HUES64 (cell line): ENCODE measurements around the gene SLC13A3.

Source experiments
- H3K27ac ChIP-seq: 2 replicates; pipeline ENCODE4 v1.7.0; 2013; ENCODE audit warnings: low read depth, low read length, inconsistent platforms
- H3K27me3 ChIP-seq: 2 replicates; pipeline ENCODE4 v1.6.1; 2013; ENCODE audit warnings: mild to moderate bottlenecking, low read length; ENCODE audit not compliant: insufficient read depth
- H3K36me3 ChIP-seq: 2 replicates; pipeline ENCODE4 v1.6.1; 2013; ENCODE audit warnings: mild to moderate bottlenecking, low read length; ENCODE audit not compliant: insufficient read depth
- H3K4me1 ChIP-seq: 2 replicates; pipeline ENCODE4 v1.6.1; 2013; ENCODE audit warnings: mild to moderate bottlenecking, low read length, moderate library complexity; ENCODE audit not compliant: insufficient read depth
- H3K4me3 ChIP-seq: 2 replicates; pipeline ENCODE4 v1.5.1; 2013; ENCODE audit warnings: mild to moderate bottlenecking, low read length, moderate library complexity
- H3K9ac ChIP-seq: 2 replicates; pipeline ENCODE4 v1.6.1; 2013; ENCODE audit warnings: mild to moderate bottlenecking, low read depth, low read length
- H3K9me3 ChIP-seq: 2 replicates; pipeline ENCODE4 v1.6.1; 2013; ENCODE audit warnings: low read depth, low read length; ENCODE audit not compliant: insufficient read depth
- WGBS: fragments of 150-250, 120-280 bp; methylation state at CpG from one replicate; pipeline ENCODE4 v1.1.7; 2013; ENCODE audit warnings: missing lambda C conversion rate; 5-methylcytosine and 5-hydroxymethylcytosine counted together

Gene SLC13A3

DNA sequence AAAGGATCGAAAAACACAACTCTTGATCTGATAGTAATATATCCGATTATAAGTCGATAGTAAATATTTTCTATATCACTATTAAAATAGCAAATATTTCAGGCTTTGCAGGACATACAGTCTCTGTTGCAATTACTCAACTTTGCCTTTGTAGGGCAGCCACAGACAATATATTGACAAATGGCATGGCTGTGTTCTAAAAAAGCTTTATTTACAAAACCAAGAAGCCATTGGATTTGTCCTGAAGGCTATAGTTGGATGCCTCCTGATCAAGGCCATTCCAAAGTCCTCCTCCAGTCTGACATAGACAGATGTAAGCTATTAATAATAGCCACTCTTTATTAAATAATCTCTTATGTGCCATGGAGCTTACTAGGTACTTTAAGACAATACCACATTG is 106.7 kb downstream of the SLC13A3 start:
- H3K9me3 ChIP-seq: no peaks in the 10 kb centered on the region
- no peak overlapping the region for H3K4me3 ChIP-seq
- no peak overlapping the region for H3K9ac ChIP-seq
- H3K27me3 ChIP-seq: no peaks in the 10 kb centered on the region
- H3K4me1 ChIP-seq: peaks cover 3% of the 10 kb centered on the region; the same call in 1 of the 2 replicates
- no peak overlapping the region for H3K27ac ChIP-seq
- WGBS: no CpG with 5 or more reads among the region's 3 CpGs
- no peaks in the 10 kb centered on the region for H3K36me3 ChIP-seq

DNA sequence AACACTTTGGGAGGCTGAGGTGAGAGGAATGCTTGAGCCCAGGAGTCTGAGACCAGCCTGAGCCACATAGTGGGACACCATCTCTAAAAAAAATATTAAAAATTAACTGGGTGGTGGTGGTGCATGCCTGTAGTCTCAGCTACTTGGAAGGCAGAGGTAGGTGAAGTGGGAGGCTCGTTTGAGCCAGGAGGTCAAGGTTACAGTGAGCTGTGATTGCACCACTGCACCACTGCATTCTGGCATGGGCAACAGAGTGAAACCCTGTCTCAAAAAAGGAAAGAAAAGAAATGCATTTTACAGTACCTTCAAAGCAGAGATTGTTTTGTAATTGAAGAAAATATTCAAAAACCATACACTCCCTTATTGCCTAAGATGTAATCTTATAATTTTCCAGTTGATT is 107.3 kb downstream of the SLC13A3 start:
- H3K9ac ChIP-seq: no peak overlapping the region
- no peaks in the 10 kb centered on the region for H3K27me3 ChIP-seq
- H3K36me3 ChIP-seq: no peaks in the 10 kb centered on the region
- H3K9me3 ChIP-seq: no peaks in the 10 kb centered on the region
- 79% methylated on average over 1 of the region's 1 CpG for WGBS
- H3K4me1 ChIP-seq: peaks cover 9% of the 10 kb centered on the region; the same call in 1 of the 2 replicates
- H3K4me3 ChIP-seq: no peak overlapping the region
- no peak overlapping the region for H3K27ac ChIP-seq

DNA sequence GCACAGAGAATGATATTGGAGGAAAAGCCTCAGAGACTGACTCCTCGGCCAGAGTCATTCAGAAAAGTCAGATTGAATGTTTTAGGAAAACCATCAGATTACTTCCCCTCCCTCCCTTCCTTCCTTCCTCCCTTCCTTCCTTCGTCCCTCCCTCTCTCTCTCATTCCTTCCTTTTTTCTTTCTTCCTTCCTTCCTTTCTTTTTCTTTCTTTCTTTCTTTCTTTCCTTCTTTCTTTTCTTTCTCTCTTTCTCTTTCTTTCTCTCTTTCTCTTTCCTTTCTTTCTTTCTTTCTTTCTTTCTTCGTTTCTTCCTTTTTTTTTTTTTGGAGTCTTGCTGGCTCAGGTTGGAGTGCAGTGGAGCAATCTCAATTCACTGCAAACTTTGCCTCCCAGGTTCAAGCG is 108.2 kb downstream of the SLC13A3 start:
- Histone ChIP-seq H3K27ac (no peak overlapping the region), H3K9me3 (no peaks in the 10 kb centered on the region), H3K4me1 (peaks cover 10% of the 10 kb centered on the region; the same call in 1 of the 2 replicates), H3K4me3 (no peak overlapping the region), H3K27me3 (no peaks in the 10 kb centered on the region), H3K36me3 (no peaks in the 10 kb centered on the region), H3K9ac (no peak overlapping the region)
- 89% methylated on average over 4 of the region's 4 CpGs for WGBS

DNA sequence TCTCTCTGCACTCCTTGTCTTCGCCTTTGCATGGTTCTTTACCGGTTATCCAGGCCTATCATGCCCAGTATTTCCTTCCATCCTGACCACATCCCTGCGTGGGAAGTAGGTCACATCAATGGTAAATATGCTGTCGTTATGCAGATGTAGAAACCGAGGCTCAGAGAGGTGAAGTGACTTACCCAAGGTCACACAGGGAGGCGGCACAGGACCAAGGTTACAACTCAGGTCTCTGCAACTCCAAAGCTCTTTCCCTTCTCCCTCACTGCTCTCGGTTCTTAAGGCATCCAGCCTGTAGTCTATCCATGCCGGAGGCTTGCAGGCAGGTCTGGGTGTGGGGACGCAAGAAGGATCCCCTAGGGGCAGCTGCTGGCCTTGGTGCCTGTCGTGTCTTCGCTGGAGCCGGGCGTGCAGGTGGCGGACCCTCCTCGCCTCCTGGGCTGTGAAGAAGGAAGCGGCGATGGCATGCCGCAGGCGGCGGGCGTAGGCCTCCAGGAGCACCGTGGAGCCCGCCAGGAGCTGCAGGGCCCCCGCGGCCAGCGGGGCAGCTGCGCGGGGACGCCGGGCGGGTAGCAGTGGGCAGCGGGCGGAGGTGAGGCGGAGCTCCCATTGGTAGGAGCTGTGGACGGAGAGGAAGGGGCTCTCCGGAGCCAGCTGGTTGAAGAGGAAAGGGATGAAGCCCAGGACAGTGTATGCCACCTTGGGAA is 109.9 kb downstream of the SLC13A3 start:
- 92% methylated on average over 36 of the region's 36 CpGs for WGBS

DNA sequence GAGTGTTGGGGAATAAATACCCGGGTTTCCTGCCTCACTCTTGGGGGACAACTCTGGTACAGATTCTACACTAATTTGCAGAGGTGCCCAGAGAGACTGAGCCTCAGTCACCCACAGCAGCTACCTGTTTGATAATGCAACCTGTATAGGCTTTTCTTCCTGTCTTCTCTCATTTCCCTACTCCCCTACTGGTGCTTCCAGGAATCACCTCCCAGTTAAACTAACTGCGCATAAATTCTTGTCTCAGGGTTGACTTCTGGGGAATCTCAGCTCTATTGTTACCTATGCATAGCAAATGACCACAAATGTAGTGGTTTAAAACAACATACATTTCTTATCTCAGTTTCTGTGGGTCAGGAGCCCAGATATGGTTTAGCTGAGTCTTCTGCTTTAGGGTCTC is 112.1 kb downstream of the SLC13A3 start:
- peaks cover 10% of the 10 kb centered on the region; the same call in 1 of the 2 replicates for H3K4me1 ChIP-seq
- no peak overlapping the region for H3K4me3 ChIP-seq
- no peak overlapping the region for H3K9ac ChIP-seq
- H3K36me3 ChIP-seq: no peaks in the 10 kb centered on the region
- H3K9me3 ChIP-seq: no peaks in the 10 kb centered on the region
- no peaks in the 10 kb centered on the region for H3K27me3 ChIP-seq
- no peak overlapping the region for H3K27ac ChIP-seq
- 90% methylated on average over 2 of the region's 2 CpGs for WGBS

More for the DNA sequence above, 109.9 kb downstream of the SLC13A3 start:
- no peaks in the 10 kb centered on the region for H3K9me3 ChIP-seq
- peaks cover 10% of the 10 kb centered on the region; the same call in 1 of the 2 replicates for H3K4me1 ChIP-seq
- no peak overlapping the region for H3K9ac ChIP-seq
- H3K36me3 ChIP-seq: no peaks in the 10 kb centered on the region
- no peaks in the 10 kb centered on the region for H3K27me3 ChIP-seq
- H3K27ac ChIP-seq: no peak overlapping the region
- no peak overlapping the region for H3K4me3 ChIP-seq

DNA sequence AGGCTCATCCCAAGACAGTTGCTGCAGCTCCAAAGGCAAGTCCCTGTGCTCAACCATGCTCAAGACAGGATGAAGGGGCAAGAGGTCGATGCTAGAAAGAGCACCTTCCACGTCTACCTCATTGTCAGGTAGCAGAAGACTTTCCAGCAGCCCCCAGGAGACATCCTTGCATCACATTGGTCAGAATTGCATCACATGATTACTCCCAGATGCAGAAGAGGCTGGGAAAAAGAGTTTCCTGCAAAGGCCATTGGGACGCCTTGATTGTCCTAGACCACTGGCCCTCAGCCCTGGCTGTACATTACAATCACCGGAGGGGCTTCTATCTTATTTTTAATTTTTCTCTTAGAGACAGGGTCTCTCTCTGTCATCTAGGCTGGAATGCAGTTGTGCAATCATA is 120.6 kb downstream of the SLC13A3 start:
- Histone ChIP-seq H3K36me3 (no peaks in the 10 kb centered on the region), H3K4me3 (no peak overlapping the region), H3K9me3 (no peaks in the 10 kb centered on the region), H3K27ac (no peak overlapping the region), H3K9ac (no peak overlapping the region), H3K4me1 (no peaks in the 10 kb centered on the region), H3K27me3 (no peaks in the 10 kb centered on the region)
- WGBS: 93% methylated on average over 4 of the region's 4 CpGs

DNA sequence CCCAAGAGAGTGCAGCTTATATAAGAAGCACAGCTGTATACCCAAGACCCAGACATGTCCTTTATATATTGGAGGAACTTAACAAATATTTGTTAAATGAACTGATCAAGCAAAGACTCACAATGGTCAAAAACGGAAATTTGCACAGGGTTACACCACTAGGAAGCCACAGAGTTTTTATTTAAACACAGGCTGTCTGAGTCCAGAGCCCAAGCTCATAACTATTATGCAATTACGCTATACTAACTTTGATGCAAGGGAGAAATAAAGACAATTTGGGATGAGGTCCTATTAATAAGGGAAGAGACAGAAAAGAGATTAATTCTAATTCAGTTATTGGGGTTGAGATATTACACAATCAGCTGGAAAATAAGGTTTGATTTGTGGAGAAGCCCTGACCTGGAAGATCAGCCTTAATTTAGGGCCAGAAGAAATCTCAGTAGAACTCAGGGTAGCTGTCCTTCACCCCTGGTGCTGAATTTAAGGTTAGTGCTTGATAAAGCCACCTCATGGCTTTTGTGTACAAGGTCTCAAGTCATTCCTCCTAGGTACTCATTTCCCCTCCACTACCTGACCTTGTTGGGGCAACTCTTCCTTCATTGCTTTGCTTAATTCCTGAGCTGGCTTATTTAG is 127.4 kb downstream of the SLC13A3 start:
- Histone ChIP-seq H3K36me3 (no peaks in the 10 kb centered on the region), H3K27ac (no peak overlapping the region), H3K9ac (no peak overlapping the region), H3K4me1 (no peaks in the 10 kb centered on the region), H3K27me3 (no peaks in the 10 kb centered on the region), H3K4me3 (no peak overlapping the region), H3K9me3 (no peaks in the 10 kb centered on the region)
- WGBS: 50% methylated on average over 2 of the region's 2 CpGs

DNA sequence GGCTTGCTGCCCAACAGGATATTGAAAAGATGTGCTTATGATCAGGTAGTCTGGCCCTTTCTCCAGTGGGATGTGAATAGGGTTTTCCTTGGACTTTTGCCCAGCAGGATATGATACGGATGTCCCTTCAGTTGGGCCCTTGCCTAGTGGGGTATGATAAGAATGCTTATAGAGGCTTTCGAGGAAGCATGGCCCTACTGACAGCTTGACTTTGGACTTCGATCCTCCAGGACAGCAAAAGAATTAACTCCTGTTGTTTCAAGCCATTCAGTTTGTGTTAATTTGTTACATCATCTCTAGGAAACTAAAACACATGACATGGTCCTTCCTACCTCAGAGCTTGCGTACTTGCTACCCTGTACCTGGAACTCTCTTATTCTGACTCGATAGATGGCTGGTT is 128.2 kb downstream of the SLC13A3 start:
- Histone ChIP-seq H3K4me1 (no peaks in the 10 kb centered on the region), H3K27me3 (no peaks in the 10 kb centered on the region)
- 90% methylated on average over 5 of the region's 5 CpGs for WGBS

DNA sequence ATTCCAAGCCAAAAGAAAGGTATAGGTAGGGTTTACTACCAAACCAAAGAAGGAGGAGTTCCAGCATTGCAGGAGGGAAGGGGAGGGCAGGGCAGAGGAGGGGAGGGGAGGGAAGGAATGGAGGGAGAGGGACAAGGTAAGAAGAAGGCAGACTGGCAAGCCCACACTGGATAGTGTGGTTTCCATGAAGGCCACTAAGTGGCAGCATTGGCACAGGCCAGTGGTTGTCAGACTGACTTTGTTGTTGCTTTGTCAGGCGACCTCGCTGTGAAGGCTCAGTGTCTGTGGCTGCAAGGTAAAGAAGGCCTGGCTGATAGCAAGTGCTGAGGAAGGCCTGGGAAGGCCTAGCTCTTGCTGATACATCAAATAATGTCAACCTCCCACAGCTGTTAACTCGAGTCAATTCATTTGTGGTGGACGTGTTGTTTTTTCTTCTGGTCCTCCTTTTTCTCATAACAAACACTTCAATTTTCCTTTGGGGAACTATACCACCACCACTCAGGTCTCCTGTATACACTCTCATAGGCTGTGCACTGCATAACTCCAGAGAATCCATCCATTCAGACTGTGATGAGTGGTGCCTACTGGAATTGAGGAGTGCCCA is 130.2 kb downstream of the SLC13A3 start:
- H3K9ac ChIP-seq: no peak overlapping the region
- no peaks in the 10 kb centered on the region for H3K4me1 ChIP-seq
- 36% methylated on average over 4 of the region's 4 CpGs for WGBS

More for the DNA sequence above, 128.2 kb downstream of the SLC13A3 start:
- H3K4me3 ChIP-seq: no peak overlapping the region
- H3K36me3 ChIP-seq: no peaks in the 10 kb centered on the region
- H3K9ac ChIP-seq: no peak overlapping the region
- H3K27ac ChIP-seq: no peak overlapping the region
- H3K9me3 ChIP-seq: no peaks in the 10 kb centered on the region

DNA sequence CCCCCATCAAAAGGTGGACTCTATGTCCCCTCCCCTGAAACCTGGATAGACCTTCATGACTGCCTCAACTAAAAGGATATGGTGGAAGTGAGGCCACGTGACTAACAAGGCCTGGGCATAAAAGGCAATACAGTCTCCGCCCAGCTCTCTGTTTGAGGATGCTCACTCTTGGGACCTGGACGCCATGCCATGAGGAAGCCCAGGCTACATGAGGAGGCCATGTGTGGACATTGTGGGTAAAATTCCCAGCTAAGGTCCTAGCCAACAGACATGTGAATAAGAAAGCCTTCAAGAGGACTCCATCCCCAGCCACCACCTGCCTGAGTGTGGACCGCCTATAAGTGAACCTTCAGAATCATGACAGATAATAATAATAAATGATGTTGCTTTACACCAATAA is 130.7 kb downstream of the SLC13A3 start:
- H3K9me3 ChIP-seq: no peaks in the 10 kb centered on the region
- no peaks in the 10 kb centered on the region for H3K36me3 ChIP-seq
- WGBS: 83% methylated on average over 3 of the region's 4 CpGs
- H3K9ac ChIP-seq: no peak overlapping the region
- no peak overlapping the region for H3K4me3 ChIP-seq
- no peaks in the 10 kb centered on the region; the same call in 1 of the 2 replicates for H3K27me3 ChIP-seq
- no peaks in the 10 kb centered on the region for H3K4me1 ChIP-seq
- H3K27ac ChIP-seq: no peak overlapping the region

More for the DNA sequence above, 130.2 kb downstream of the SLC13A3 start:
- Histone ChIP-seq H3K27me3 (no peaks in the 10 kb centered on the region), H3K4me3 (no peak overlapping the region), H3K27ac (no peak overlapping the region), H3K36me3 (no peaks in the 10 kb centered on the region), H3K9me3 (no peaks in the 10 kb centered on the region)

DNA sequence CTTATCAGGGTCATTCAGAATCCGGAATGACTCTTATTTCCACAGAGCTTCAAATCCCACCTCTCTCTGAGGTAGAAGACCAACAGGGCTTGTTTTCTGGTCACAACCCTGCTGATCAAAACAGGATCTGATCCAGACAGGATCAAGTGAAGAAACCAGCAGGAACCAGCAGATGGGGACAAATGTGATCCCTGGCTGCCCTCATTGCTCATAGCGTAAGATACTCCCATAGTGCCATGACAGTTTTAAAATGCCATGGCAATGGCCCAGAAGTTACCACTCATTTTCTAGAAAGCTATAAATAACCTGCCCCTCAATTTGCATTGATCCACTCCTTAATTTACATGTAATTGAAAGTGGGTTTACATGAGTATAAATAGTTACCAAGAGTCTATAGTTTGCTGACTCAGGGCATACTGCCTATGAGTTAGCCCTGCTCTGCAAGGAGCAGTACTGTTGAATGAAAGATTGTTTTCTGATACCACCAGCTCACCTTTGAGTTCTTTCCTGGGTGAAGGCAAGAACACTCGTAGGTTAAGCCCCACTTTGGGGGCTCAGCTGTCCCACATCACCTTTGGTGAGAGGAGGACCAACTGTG is 131.7 kb downstream of the SLC13A3 start:
- Histone ChIP-seq H3K4me1 (no peaks in the 10 kb centered on the region), H3K9me3 (no peaks in the 10 kb centered on the region), H3K27ac (no peak overlapping the region), H3K27me3 (no peaks in the 10 kb centered on the region; the same call in 1 of the 2 replicates), H3K4me3 (no peak overlapping the region), H3K36me3 (no peaks in the 10 kb centered on the region), H3K9ac (no peak overlapping the region)
- WGBS: 84% methylated on average over 3 of the region's 3 CpGs
